Left ventricle myocardium inferior (tissue), 1 donor: ENCODE data around the gene MARK2. TPM values are rescaled to one million over a fixed set of nuclear protein-coding genes. Genes with fewer than 3 reads are reported as not detected.

ENCODE experiments used
- DNase-seq: peaks from one replicate; pipeline ENCODE4 v3.0.0-alpha.2; 2020
- H3K27ac ChIP-seq: fragments of 200-600 bp; replicated peaks from 2 replicates; pipeline ENCODE4 v1.8.0; 2021
- H3K27me3 ChIP-seq: fragments of 200-600 bp; 2 replicates; pipeline ENCODE4 v1.8.0; 2021; ENCODE audit warnings: low read depth
- H3K36me3 ChIP-seq: fragments of 200-600 bp; 2 replicates; pipeline ENCODE4 v1.8.0; 2021
- H3K4me1 ChIP-seq: fragments of 200-600 bp; 2 replicates; pipeline ENCODE4 v1.8.0; 2021
- H3K4me3 ChIP-seq: fragments of 200-600 bp; 2 replicates; pipeline ENCODE4 v1.8.0; 2021; ENCODE audit warnings: mild to moderate bottlenecking, moderate library complexity
- H3K9me3 ChIP-seq: fragments of 200-600 bp; replicated peaks from 2 replicates; pipeline ENCODE4 v1.8.0; 2021
- intact Hi-C: fragments of 100-400 bp; cut with micrococcal nuclease; formaldehyde crosslinking; loops from one replicate; pipeline ENCODE4 v1.11.0; 2022
- total RNA-seq: library from RNA; stranded (reverse); fragmentation: NEBNext Ultra II Directional; extraction: Animal tissue kit (Norgen Biotek cat#: 25700); gene quantifications from one replicate; pipeline ENCODE4 v1.2.1, GENCODE V29; 2021
- TF ChIP-seq, protein P1 (sequence below): fragments of 200-600 bp; IDR thresholded peaks from 2 replicates; pipeline ENCODE4 v1.8.0; 2021; ENCODE audit warnings: antibody characterized with exemption, mild to moderate bottlenecking, borderline replicate concordance
- donor health status: DM: no; HTN: yes; CAD: no; lungs with severe emphysema.

The MARK2 gene
- total RNA-seq, 1 donor from 2014 or later: 36.6 TPM

DNA sequence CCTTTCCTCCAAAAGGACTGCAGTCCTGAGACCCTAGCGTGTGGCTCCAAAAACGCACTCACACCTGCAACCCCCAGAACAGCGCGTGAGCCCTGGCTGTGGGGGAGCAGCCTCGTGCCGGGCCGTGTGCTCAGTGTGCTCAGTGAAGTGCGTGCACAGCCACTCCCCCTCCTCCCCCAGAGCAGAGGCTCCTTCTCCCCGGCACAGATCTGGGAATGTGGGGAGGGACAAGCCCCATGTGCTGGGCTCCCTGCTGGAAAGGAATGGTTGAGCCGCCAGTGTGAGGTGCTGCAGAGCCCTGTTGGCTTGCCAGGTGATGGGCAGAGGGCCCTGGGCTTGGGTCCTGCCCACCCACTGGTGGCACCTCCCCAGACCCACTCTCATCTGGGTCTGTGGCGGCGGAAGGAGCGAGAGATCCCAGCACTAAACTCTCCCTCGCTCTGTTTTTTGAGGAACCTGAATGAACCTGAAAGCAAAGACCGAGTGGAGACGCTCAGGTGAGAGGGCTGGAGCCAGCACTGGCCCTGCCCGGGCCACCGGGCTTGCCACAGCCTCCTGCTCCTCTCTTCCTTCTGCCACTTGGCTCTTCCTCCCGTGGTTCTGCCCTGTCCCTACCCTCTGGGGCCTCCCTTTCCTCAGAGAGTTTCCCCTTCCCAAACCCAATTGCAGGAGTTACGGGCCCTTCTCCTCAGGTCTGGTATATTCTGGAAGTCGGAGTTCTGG is 69.1 kb downstream of the MARK2 start:
- intact Hi-C loops: no loop called here
- Histone ChIP-seq H3K36me3 (peaks cover 61% of the 10 kb centered on the region), H3K27me3 (no peaks in the 10 kb centered on the region), H3K9me3 (no peaks in the 10 kb centered on the region), H3K4me3 (no peak overlapping the region), H3K27ac (no peak overlapping the region), H3K4me1 (peaks cover 40% of the 10 kb centered on the region)
- no peak for DNase-seq
- TF ChIP-seq, protein P1, sequence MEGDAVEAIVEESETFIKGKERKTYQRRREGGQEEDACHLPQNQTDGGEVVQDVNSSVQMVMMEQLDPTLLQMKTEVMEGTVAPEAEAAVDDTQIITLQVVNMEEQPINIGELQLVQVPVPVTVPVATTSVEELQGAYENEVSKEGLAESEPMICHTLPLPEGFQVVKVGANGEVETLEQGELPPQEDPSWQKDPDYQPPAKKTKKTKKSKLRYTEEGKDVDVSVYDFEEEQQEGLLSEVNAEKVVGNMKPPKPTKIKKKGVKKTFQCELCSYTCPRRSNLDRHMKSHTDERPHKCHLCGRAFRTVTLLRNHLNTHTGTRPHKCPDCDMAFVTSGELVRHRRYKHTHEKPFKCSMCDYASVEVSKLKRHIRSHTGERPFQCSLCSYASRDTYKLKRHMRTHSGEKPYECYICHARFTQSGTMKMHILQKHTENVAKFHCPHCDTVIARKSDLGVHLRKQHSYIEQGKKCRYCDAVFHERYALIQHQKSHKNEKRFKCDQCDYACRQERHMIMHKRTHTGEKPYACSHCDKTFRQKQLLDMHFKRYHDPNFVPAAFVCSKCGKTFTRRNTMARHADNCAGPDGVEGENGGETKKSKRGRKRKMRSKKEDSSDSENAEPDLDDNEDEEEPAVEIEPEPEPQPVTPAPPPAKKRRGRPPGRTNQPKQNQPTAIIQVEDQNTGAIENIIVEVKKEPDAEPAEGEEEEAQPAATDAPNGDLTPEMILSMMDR: no peak

DNA sequence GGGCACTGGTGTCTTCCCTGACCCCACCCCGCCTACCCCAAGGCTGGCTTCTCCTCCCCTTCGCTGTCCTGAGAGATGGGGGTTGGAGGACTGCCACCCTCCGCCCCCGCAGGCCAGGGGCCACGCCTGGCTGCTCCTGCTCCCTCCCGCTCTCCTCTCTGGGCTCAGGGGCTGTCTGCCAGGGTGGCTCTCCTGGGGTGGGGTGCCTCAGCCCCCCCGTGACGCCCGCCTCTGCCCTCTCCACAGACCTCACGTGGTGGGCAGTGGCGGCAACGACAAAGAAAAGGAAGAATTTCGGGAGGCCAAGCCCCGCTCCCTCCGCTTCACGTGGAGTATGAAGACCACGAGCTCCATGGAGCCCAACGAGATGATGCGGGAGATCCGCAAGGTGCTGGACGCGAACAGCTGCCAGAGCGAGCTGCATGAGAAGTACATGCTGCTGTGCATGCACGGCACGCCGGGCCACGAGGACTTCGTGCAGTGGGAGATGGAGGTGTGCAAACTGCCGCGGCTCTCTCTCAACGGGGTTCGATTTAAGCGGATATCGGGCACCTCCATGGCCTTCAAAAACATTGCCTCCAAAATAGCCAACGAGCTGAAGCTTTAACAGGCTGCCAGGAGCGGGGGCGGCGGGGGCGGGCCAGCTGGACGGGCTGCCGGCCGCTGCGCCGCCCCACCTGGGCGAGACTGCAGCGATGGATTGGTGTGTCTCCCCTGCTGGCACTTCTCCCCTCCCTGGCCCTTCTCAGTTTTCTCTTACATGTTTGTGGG is 69.9 kb downstream of the MARK2 start:
- TF ChIP-seq, protein P1: no peak
- peaks cover 40% of the 10 kb centered on the region for H3K4me1 ChIP-seq

DNA sequence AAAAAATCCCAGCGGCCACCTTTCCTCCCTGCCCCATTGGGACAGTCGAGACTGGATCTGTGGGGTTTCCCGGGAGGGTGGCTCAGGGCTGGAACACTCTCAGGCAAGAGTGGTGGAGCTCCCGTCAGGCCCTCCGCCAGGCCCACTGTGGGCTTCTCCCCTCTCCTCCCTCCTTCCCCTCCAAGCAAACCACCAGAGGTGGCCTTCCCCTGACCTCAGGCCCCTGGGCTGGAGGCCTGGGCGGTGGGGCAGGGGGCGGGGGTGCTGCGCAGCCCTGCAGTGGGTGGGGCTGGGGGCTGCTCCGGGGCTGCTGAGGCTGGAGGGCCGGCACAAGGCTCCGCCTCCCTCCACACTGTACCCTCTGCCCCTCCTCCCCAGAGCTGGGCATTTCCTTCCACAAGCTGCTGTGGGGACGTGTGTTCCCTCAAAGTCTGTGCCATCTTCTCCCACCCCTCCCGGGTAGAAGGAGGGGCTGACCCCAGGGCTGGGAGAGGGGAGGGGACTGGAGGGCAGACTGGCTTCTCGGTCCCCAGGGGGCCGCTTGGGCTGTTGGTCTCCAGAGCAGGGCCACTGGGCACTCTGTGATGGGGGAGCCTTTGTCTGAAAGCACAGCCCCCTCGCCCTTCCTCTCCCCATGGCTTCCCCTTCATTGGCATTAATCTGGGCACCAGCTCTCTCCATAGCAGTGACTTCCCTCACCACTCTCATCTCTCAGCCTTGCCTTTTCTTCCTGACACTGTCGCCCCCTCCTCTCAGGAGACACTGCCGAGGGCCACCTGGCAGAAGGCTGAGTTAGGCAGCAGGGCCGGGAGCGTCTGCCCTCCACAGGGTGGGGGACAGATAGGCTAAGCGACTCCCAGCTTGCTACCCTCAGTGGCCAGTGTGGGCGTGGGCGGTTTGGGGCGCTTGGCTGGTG is 70.9 kb downstream of the MARK2 start:
- peaks cover 42% of the 10 kb centered on the region for H3K36me3 ChIP-seq
- H3K4me1 ChIP-seq: peaks cover 41% of the 10 kb centered on the region
- intact Hi-C loops: no loop called here
- no peaks in the 10 kb centered on the region for H3K9me3 ChIP-seq
- peak overlapping the region; percentile 8 for H3K27ac ChIP-seq
- no peaks in the 10 kb centered on the region for H3K27me3 ChIP-seq
- no peak overlapping the region for H3K4me3 ChIP-seq
- no peak for DNase-seq
- TF ChIP-seq, protein P1: no peak

More for the DNA sequence above, 69.9 kb downstream of the MARK2 start:
- Histone ChIP-seq H3K27ac (no peak overlapping the region), H3K9me3 (no peaks in the 10 kb centered on the region), H3K27me3 (no peaks in the 10 kb centered on the region), H3K4me3 (no peak overlapping the region), H3K36me3 (peaks cover 53% of the 10 kb centered on the region)
- intact Hi-C loops: no loop called here
- DNase-seq: peak; percentile 56

DNA sequence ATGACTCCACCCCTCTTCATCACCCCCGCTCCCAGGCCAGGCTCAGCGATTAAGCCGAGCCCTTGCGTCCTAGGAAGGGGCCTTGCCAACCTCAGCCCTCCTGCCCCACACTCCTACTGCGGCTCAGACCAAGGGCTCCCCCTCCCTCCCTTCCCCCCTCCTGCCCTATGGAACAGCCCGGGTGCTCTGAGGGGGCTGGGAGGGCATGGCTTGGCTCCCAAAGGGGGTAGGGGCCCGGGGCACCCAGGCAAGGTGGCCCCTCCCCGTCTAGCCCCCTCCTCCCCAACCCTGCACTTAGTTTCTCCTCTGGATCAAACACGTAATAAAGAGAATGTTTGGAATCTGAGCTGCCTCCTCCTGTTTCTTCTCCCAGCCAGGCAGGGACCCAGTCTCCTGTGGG is 71.8 kb downstream of the MARK2 start:
- DNase-seq: no peak
- no peak overlapping the region for H3K4me3 ChIP-seq
- peaks cover 49% of the 10 kb centered on the region for H3K4me1 ChIP-seq
- intact Hi-C loops: no loop called here
- H3K27me3 ChIP-seq: no peaks in the 10 kb centered on the region
- TF ChIP-seq, protein P1: no peak
- H3K36me3 ChIP-seq: peaks cover 34% of the 10 kb centered on the region
- no peaks in the 10 kb centered on the region for H3K9me3 ChIP-seq
- H3K27ac ChIP-seq: peak overlapping the region; percentile 5

DNA sequence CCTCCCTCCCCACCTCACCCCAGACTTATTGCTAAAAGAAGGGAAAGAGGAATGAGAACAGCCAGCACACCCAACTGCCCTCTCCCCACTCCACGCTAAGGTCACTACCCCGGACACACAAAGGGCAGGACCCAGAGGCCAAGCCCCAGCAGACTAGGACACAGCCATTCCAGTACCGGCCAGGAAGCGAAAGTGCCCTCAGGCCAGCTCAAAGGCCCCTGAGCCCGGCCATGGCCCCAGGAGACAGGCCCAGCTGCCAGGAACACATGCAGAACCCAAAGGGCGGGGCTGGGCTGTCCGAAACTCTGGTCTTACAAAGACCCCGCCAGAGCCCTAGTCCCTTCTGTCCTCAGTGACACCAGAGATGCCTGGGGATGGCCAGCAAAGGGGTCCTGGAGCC is 72.5 kb downstream of the MARK2 start:
- Histone ChIP-seq H3K4me1 (peaks cover 57% of the 10 kb centered on the region), H3K36me3 (peaks cover 28% of the 10 kb centered on the region), H3K4me3 (no peak overlapping the region), H3K27me3 (no peaks in the 10 kb centered on the region), H3K27ac (no peak overlapping the region), H3K9me3 (no peaks in the 10 kb centered on the region)
- no peak for DNase-seq
- intact Hi-C loops: no loop called here
- TF ChIP-seq, protein P1: no peak
